ENCODE data around the gene KCNQ5.
"Not testable (repeated sequence)": the region's sequence is repeated elsewhere in the genome, so short reads cannot be mapped to it uniquely, and the experiment has no call there.

Gene KCNQ5

GRCh38 chr6:72621291-72622093, at the start of gene KCNQ5:
KCNQ5 (plus strand) TSS chr6:72622064.
- peak; percentile 7 for DNase-seq (ENCODE audit: low read depth)

- no peak for DNase-seq (ENCODE audit: low read depth)
These were observed 42.0 kb upstream of the KCNQ5 start for GRCh38 chr6:72579865-72580264.

GRCh38 chr6:72580281-72580940, 41.5 kb upstream of the KCNQ5 start:
- no peak for DNase-seq (ENCODE audit: low read depth)

- DNase-seq (ENCODE audit: low read depth) = not testable (repeated sequence)
These were observed 40.9 kb upstream of the KCNQ5 start for GRCh38 chr6:72580950-72581349.

- DNase-seq (ENCODE audit: low read depth) = no peak
These were observed 33.7 kb upstream of the KCNQ5 start for GRCh38 chr6:72588155-72588554.

DNA sequence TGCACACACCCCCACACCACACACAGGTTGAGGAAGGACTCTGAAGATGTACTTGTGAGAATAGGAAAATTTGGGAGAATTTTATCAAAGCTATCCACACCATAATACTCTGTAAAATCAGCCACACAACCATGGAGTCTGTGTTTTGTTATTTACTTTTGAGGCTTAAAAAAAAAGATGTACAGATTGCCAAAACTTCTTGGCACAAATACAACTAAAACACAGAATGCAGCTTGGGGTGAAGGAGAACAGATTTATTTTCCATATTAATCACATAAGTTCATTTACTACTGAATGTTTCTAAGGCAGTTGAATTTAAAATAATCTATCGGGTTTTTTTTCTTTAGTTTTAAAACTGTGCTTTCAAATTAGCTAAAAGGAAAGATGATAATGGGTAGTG, 32.8 kb upstream of the KCNQ5 start:
- DNase-seq (ENCODE audit: low read depth) = no peak

DNA sequence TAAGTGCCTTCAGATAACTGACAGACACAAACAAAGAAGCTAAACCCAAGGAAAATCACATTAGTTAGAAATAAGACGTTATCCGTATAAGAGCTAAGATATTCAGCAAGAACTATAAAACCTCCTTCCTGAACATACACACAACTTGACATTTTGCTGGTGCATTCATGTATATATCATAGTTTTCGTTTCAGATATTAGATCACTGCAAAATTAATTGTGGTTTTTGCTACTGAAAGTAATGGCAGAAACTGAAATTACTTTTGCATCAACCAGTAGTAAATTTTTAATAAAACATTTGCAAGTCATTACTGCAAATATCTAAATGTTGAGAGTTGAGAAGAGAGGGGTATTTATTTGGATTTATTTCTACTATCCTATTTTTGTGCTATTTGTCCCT, 26.1 kb upstream of the KCNQ5 start:
- no peak for DNase-seq (ENCODE audit: low read depth)

- no peak for DNase-seq (ENCODE audit: low read depth)
These were observed 5.4 kb upstream of the KCNQ5 start for GRCh38 chr6:72616406-72617015.

DNA sequence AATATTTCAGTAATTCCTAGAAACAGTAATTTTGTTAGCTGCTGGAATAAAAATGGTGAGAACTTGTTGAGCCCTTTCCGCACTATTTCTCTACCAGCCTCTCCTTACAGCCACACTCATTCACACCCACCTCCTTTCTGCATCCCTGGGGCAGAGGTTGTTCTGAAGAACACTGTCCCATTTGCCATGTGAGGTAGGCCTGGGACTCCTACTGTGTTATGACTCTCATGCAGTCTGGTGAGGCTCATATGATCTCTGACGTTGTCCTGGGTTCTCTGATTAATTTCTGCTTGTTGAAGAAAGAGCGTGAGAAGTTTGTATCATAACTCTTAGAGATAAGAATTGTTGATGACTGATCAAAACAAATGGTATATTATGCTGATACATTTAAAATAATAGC, 4.1 kb upstream of the KCNQ5 start:
- no peak for DNase-seq (ENCODE audit: low read depth)

GRCh38 chr6:72619883-72620696, 1.8 kb upstream of the KCNQ5 start:
- peak; percentile 78 for DNase-seq (ENCODE audit: low read depth)

- no peak for DNase-seq (ENCODE audit: low read depth)
These were observed 983 bp upstream of the KCNQ5 start for GRCh38 chr6:72620871-72621290.

- DNase-seq (ENCODE audit: low read depth) = peak; percentile 39
These were observed 453 bp downstream of the KCNQ5 start for GRCh38 chr6:72622094-72622940.

DNA sequence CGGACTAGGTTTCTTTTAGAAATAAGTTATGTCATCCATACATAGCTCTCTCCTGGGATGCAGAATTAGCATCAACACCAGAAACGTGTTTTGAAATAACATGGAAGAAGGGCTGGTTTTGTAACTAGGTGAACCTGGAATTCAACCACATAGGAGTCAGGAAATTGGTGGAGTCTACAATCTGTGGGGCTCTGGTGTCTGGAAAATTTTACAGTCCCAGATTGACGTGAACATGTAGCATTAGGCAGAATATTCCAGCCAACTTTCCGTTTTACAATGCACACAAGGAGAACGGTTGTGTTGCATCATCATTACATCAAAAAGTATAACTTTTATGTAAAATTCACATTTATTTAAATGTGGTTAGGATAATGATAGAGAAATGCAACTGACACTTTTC, 1.9 kb downstream of the KCNQ5 start:
- DNase-seq (ENCODE audit: low read depth) = no peak

- DNase-seq (ENCODE audit: low read depth) = no peak
These were observed 2.8 kb downstream of the KCNQ5 start for GRCh38 chr6:72624557-72625160.

- DNase-seq (ENCODE audit: low read depth) = no peak
These were observed 4.3 kb downstream of the KCNQ5 start for GRCh38 chr6:72626126-72626525.

DNA sequence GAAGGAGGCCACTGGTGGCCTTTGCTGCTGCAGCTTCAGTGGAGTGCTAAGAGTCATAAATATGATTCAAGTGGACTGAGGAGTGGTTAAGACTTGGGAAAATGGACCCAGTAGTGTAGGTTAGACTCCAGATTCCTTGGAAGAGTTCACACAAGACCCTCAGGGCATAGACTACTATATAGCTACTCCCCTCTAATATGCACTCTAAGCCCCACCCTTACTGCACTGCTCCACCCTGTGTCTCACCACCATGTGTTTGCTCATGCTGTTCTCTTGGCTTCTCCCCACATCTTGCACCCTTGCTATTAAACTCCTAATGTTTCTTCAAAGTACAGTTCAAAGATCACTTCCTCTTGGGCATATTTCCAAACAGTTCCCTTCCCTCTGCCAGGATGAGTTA, 5.7 kb downstream of the KCNQ5 start:
- DNase-seq (ENCODE audit: low read depth) = no peak

GRCh38 chr6:72631480-72631879, 9.6 kb downstream of the KCNQ5 start:
- DNase-seq (ENCODE audit: low read depth) = no peak

DNA sequence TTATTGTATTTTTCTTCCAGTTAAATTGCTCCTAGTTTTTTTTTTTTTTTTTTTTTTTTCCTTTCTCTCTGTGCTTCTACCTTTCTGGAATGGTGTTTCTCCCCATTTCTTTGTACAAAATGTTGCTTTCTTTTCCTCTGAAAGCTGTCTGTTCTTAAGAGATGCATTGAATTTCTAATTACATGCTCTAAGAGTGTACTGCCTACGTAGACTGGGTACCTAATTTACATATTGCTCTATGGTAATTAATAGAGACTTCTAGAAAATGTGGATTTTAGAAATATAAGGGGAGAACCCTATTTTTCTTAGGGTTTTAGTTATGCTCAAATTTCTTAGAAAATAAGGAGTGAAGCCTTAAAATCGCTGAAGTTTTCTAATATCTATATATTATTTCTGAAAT, 13.8 kb downstream of the KCNQ5 start:
- DNase-seq (ENCODE audit: low read depth) = no peak

DNA sequence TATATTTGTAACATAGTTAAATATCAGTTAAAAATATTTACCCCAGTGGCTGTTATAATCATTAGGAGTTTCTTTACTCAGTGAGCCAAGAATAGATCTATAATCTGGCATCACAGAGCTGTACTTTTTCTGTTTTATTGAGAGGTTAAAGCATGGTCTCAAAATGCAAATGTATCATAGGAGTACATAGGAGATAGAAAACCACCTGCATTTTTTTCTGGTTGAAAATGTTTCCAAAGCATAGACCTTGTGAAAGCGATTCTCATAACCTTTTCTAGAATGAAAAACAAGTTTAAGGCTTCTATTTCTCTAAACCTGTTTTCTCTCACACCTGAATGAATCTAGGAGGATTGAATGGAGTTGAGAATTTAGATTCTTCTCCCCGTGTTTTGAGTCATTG, 14.4 kb downstream of the KCNQ5 start:
- no peak for DNase-seq (ENCODE audit: low read depth)

GRCh38 chr6:72636786-72637185, 14.9 kb downstream of the KCNQ5 start:
- DNase-seq (ENCODE audit: low read depth) = no peak
